ENCODE data around the gene MAPK6. TPM values are rescaled to one million over a fixed set of nuclear protein-coding genes. Genes with fewer than 3 reads are reported as not detected.

The MAPK6 gene
- total and polyA plus RNA-seq, 9 of the 15 experiments (the other 6 are each of a cell fraction or from before 2014, with no cell fraction given) = 28.5 to 97.1 (median 74.0) TPM

- no peak overlapping the region for H3K4me3 ChIP-seq
- in situ Hi-C loops (cut with MboI) (no loop called here), intact Hi-C loops (cut with micrococcal nuclease) (no loop called here)
- WGBS (ENCODE audit: insufficient coverage, low coverage, missing lambda C conversion rate) = 42% methylated on average over 2 of the region's 3 CpGs
- no peaks in the 10 kb centered on the region for H3K9me3 ChIP-seq (replicated peaks; ENCODE audit: control insufficient read depth, insufficient read depth, low read depth, low read length)
- CTCF ChIA-PET (ENCODE audit: low intra/inter-chr PET ratio) = no interaction called here
- peaks cover 2% of the 10 kb centered on the region for H3K9me1 ChIP-seq (ENCODE audit: control insufficient read depth, insufficient read depth, low read length)
- peaks cover 10 to 50% of the 10 kb centered on the region in 2 experiments; a peak in 4 of 5 replicates for H3K4me1 ChIP-seq (replicated peaks in 1 of 2; ENCODE audit: control insufficient read depth in 2 of 2, insufficient read depth in 2 of 2, low read length in 2 of 2)
- FAIRE-seq (no peak), ATAC-seq (peak; percentile 19; the same call in 2 of the 3 replicates), DNase-seq (ENCODE audit: extremely low read depth in 1 of 4, low spot score in 3 of 4) (peak in 1 of 4 experiments; percentile 39)
- H3K4me2 ChIP-seq (ENCODE audit: insufficient read depth, low read length) = peak overlapping the region; percentile 26
- no TSS peak for BruUV-seq (replicated peaks)
- no peaks in the 10 kb centered on the region for H3K27me3 ChIP-seq (ENCODE audit: control insufficient read depth in 2 of 2, insufficient read depth in 2 of 2, low read length in 2 of 2)
- H4K20me1 ChIP-seq (replicated peaks; ENCODE audit: control insufficient read depth, insufficient read depth, low read length) = no peaks in the 10 kb centered on the region
- H2AFZ ChIP-seq (ENCODE audit: low read depth, low read length) = peak overlapping the region; percentile 93
- peak overlapping the region; percentile 56 for H3K27ac ChIP-seq (ENCODE audit: extremely low read depth, low read depth, low read length)
- peak overlapping the region; percentile 16 to 79; a peak in 3 of 4 replicates for H3K9ac ChIP-seq (ENCODE audit: insufficient read depth in 1 of 2, low read depth in 2 of 2, low read length in 2 of 2)
- peak; percentile 8 for TF ChIP-seq RBBP5 (IDR thresholded peaks at IDR 0.05; ENCODE audit: borderline replicate concordance, insufficient read depth, low read length, poor library complexity, severe bottlenecking)
- peak; percentile 14; the same call in 1 of the 2 replicates for TF ChIP-seq ZNF589 (CRISPR knock-in tag; IDR thresholded peaks at IDR 0.05; ENCODE audit: low read depth)
- no peak for TF ChIP-seq ZNF408 (CRISPR knock-in tag; IDR thresholded peaks at IDR 0.05; ENCODE audit: low read depth)
- TF ChIP-seq EGR1 (conservative IDR thresholded peaks at IDR 0.05) = peak; percentile 68
- TF ChIP-seq STAT5B (CRISPR knock-in tag; IDR thresholded peaks at IDR 0.05) = no peak
- peak in 1 of 2 experiments; percentile 71; a peak in 1 of 4 replicates for TF ChIP-seq SRF (CRISPR knock-in tag; IDR thresholded peaks at IDR 0.05)
- TF ChIP-seq ZFX (CRISPR knock-in tag; IDR thresholded peaks at IDR 0.05) = peak; percentile 13; the same call in 1 of the 2 replicates
- peak; percentile 66; the same call in 1 of the 2 replicates for TF ChIP-seq SPI1 (IDR thresholded peaks at IDR 0.05; ENCODE audit: borderline replicate concordance, low read depth, low read length)
- H3K79me2 ChIP-seq (ENCODE audit: control insufficient read depth, insufficient read depth, low read length) = no peaks in the 10 kb centered on the region
- POLR2A ChIA-PET = interaction anchor here (2.8 kb wide), 1 partner anchor 11 kb away, joined by 9 read pairs; the partner anchor contains the start of gene MAPK6
- H3K36me3 ChIP-seq (ENCODE audit: control insufficient read depth, insufficient read depth, low read length) = no peaks in the 10 kb centered on the region
Observed at GRCh38 chr15:52006702-52007340, 12.2 kb upstream of the MAPK6 start.

All from K562 (cell line).